Measurements from ENCODE around the gene ARHGEF4. TPM values are rescaled to one million over a fixed set of nuclear protein-coding genes. Genes with fewer than 3 reads are reported as not detected.

The ARHGEF4 gene
- total and polyA plus RNA-seq, 2 experiments from 2014 or later: 4.6 to 16.6 TPM

DNA sequence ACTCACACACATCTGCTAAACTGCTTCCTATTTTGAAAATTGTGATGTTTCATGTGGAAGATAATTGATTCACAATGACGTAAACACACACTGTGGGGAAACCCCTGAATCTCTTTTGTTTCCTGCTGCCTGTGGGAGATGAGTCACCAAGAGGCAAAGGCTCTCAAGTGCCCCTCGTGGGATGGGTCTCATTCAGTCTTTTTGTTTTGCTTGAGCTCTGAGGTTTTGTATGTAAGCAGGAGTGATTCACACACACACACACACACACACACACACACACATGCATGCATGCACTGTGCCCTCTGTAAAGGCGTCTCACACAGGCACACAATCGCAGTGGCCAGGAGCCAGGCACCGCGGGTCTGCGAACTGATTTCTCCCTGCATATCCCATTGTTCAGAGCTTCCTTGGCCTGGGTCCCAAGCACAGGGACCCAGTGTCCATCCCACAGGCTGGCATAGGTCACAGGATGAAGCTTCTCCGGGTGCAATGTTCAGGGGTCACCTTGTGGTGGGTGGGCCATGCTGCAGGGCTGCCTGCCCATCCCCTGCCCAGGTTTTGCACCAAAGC is 12.1 kb upstream of the ARHGEF4 start:
- no peak for DNase-seq (ENCODE audit: low spot score)
- Histone ChIP-seq H3K4me2 (no peak overlapping the region), H3K9me2 (ENCODE audit: insufficient read depth) (no peaks in the 10 kb centered on the region), H3F3A (replicated peaks; ENCODE audit: low read depth) (no peaks in the 10 kb centered on the region), H2AFZ (no peak overlapping the region), H3K4me1 (ENCODE audit: insufficient read depth) (peaks cover 11% of the 10 kb centered on the region; the same call in 1 of the 2 replicates), H3K27me3 (ENCODE audit: insufficient read depth) (no peaks in the 10 kb centered on the region), H3K79me2 (replicated peaks; ENCODE audit: insufficient read depth) (no peaks in the 10 kb centered on the region), H3K27ac (ENCODE audit: low read depth) (no peak overlapping the region), H3K4me3 (no peak overlapping the region), H4K20me1 (replicated peaks; ENCODE audit: insufficient read depth) (no peaks in the 10 kb centered on the region), H3K36me3 (ENCODE audit: insufficient read depth) (no peaks in the 10 kb centered on the region)
- TF ChIP-seq EZH2 (IDR thresholded peaks at IDR 0.05; ENCODE audit: low read depth, unreplicated experiment): no peak
- TF ChIP-seq POLR2AphosphoS5 (IDR thresholded peaks at IDR 0.05; ENCODE audit: low read depth): no peak
- no peak for TF ChIP-seq JUNB (IDR thresholded peaks at IDR 0.05; ENCODE audit: unreplicated experiment)
- no peak for TF ChIP-seq NANOG (IDR thresholded peaks at IDR 0.05; ENCODE audit: borderline replicate concordance)
- TF ChIP-seq ZNF331 (CRISPR knock-in tag; IDR thresholded peaks at IDR 0.05; ENCODE audit: low read depth): no peak
- TF ChIP-seq ZNF462 (CRISPR knock-in tag; IDR thresholded peaks at IDR 0.05): no peak
- no peak for TF ChIP-seq EZH2phosphoT487 (IDR thresholded peaks at IDR 0.05; ENCODE audit: unreplicated experiment)
- TF ChIP-seq STAT1 (IDR thresholded peaks at IDR 0.05; ENCODE audit: unreplicated experiment): no peak
- no peak for TF ChIP-seq CREB1 (CRISPR knock-in tag; IDR thresholded peaks at IDR 0.05; ENCODE audit: low read depth)
- TF ChIP-seq, protein P1, sequence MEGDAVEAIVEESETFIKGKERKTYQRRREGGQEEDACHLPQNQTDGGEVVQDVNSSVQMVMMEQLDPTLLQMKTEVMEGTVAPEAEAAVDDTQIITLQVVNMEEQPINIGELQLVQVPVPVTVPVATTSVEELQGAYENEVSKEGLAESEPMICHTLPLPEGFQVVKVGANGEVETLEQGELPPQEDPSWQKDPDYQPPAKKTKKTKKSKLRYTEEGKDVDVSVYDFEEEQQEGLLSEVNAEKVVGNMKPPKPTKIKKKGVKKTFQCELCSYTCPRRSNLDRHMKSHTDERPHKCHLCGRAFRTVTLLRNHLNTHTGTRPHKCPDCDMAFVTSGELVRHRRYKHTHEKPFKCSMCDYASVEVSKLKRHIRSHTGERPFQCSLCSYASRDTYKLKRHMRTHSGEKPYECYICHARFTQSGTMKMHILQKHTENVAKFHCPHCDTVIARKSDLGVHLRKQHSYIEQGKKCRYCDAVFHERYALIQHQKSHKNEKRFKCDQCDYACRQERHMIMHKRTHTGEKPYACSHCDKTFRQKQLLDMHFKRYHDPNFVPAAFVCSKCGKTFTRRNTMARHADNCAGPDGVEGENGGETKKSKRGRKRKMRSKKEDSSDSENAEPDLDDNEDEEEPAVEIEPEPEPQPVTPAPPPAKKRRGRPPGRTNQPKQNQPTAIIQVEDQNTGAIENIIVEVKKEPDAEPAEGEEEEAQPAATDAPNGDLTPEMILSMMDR (conservative IDR thresholded peaks at IDR 0.05; ENCODE audit: low read depth in 2 of 2): no peak
- TF ChIP-seq ZNF114 (CRISPR knock-in tag; IDR thresholded peaks at IDR 0.05): no peak
- TF ChIP-seq ETS1 (IDR thresholded peaks at IDR 0.05): no peak
- TF ChIP-seq REST (IDR thresholded peaks at IDR 0.05; ENCODE audit: unreplicated experiment): no peak
- ATAC-seq: no peak
- H3K4me1 Mint-ChIP-seq: peaks cover 33% of the 10 kb centered on the region
- no peaks in the 10 kb centered on the region for H3K36me3 Mint-ChIP-seq (ENCODE audit: low read depth)
- H3K9me3 Mint-ChIP-seq: no peaks in the 10 kb centered on the region
- no peak overlapping the region; the same call in 1 of the 2 replicates for H3K27ac Mint-ChIP-seq
- H3K27me3 Mint-ChIP-seq (ENCODE audit: insufficient read depth, low read depth, poor library complexity): peaks cover 16% of the 10 kb centered on the region
- no peak overlapping the region for H3K4me3 Mint-ChIP-seq

All from GM23338 (cell line).